Measurements from ENCODE around the gene MLKL.

Gene MLKL

DNA sequence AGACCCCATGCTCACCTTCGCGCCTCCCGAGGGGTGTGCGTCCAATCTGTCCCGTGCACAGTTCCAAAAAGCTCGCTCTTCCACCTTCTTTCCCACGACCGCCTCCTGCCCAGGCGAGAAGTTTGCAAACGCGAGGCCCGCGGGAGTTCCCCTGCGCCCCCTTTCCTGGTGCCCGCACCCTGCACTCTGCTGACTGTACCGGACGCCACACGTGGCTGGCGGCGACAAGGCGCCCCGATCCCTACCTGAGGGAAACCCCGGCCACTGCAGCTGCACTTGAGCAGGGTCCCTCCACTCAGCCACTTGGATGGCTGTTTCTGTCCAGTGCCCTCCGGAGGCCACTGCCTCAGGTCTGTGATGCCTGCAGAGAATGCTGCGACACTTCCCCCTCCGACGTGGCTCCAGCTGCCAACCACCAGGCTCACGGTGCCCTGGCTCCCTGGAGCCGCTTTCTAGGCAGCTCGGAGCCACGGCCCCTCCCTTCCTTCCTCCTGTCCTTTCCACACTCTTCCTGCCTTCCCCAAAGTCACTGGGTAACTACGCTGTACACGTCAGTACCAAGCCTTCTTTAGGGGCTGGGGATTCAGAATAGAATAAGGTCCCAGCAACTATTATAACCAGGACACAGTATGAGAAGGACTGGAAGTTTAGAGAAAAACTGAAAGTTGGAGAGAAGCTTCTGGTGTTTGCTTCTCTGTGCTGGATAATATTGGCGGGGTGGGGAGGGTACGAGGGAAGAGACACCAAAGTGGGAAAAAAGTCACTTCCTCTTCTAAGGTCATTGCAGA lies at the start of gene MLKL:
MLKL (minus strand) TSS at position 425 of the 788 bp plus-strand sequence. CDS start 5,105 bp downstream, outside the sequence.
- H3K27ac ChIP-seq: peak within 1 kb of the TSS; percentile 88
- DNase-seq (ENCODE audit: low read depth, low spot score): no peak

DNA sequence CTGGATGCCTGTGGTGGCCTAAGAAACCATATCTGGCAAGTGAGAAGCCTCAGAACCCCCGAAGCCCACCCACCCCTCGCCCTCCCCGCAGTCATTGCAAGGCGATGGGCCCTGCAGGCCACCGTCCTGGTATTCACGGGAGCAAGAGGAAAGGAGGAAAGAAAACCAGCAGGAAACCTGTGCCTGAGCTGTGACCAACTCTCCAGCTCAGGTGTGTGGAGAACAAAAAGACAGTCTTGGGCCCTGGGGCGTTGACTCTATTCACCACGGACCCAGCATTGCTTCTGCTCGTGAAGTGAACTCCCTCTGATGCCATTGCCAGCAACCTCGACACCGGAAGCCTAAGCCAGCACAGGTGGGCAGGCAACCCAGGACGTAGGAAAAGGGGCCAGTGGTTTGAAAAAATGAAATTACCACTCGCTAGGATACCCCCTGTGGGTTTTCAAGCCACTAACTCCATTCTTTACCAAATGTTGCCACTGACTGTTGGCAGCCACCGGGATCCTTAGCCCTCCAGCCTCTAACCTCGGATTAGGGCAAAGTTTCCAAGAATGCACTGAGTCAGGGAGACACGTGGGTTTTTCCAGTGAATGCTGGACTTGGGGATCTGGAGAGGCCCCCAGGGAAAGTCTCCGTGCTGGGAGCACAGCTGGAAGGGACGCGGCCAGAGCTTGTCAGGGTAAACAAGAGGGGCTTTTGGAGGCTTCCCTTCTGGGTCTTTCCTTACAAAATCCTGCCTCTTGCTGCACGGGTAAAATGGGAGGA lies 48.8 kb upstream of the MLKL start:
- peak overlapping the region; percentile 43 for H3K27ac ChIP-seq
- no peak for DNase-seq (ENCODE audit: low read depth, low spot score)

DNA sequence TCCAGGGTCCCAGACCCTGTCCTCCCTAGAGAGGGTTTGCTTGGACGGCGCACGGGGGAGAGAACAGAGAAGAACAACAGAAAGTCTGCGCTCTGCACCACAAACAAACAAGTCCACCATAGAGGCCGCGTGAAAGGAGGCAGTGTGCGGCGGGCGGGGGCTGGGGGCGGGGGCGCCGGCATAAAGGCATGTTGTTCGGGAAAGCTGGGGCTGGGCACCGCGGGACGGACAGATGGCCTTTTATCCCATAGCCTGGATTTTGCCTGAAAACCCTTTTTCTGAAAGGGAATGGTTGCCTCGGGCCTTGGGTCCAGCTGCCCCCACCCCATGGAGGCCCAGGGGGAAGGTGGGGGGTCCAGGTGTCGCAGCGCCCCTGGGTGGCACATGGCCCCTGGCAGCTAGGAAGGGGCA lies 48.0 kb upstream of the MLKL start:
- H3K27ac ChIP-seq: no peak overlapping the region
- no peak for DNase-seq (ENCODE audit: low read depth, low spot score)

DNA sequence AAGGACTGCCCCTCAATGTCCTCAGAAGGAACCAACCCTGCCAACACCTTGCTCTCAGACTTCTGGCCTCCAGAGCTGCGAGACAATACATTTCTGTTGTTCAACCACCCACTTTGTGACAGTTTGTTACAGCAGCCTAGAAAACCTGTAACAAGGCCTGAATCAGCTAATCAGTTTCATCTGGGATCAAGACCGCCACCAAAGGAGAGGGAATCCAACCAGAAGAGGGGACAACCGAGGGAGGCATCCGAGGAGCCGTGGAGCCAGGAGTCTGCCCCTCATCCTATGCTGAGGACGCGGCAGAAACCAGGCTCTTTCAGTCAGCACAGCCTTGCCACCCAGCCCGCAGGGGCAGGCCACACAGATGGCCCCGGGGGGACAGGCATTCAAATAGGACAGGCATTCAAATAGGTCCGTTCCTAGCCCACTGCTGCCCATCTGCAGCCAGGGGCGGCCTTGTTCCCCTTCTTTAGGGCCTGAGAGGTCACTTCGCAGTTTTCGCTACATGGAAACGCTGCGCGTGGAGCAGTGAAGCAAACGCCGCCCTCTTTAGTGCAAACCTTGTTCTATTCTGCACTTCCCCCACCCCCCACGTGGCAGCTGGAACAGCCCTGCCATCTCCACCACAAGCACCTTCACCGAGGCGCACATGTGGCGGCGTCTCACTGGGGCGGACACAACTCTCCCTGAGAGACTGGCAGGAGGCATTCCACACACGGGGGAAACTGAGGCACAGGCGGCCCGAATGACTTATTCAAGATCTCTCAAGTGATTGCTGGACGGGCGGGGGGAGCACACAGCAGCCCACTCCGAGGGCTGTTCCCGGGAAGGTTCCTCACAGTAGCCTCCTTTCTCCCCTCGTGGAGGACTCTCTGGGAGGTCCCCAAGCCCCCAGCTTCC lies 47.3 kb upstream of the MLKL start:
- no peak overlapping the region for H3K27ac ChIP-seq
- no peak for DNase-seq (ENCODE audit: low read depth, low spot score)

DNA sequence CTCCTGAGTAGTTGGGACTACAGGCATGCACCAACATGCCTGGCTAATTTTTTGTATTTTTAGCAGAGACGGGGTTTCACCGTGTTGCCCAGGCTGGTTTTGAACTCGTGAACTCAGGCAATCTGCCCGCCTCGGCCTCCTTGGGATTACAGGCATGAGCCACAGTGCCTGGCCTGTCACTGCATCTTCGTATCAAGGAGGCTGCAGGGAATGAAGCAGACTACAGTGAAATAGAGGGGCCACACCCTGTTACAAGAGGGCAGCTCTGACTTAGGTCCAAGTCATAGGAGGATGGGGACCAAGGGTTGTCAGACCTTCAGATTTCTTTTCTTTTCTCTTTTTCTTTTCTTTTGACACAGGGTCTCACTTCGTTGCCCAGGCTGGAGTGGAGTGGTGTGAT lies 45.3 kb upstream of the MLKL start:
- DNase-seq (ENCODE audit: low read depth, low spot score): no peak

DNA sequence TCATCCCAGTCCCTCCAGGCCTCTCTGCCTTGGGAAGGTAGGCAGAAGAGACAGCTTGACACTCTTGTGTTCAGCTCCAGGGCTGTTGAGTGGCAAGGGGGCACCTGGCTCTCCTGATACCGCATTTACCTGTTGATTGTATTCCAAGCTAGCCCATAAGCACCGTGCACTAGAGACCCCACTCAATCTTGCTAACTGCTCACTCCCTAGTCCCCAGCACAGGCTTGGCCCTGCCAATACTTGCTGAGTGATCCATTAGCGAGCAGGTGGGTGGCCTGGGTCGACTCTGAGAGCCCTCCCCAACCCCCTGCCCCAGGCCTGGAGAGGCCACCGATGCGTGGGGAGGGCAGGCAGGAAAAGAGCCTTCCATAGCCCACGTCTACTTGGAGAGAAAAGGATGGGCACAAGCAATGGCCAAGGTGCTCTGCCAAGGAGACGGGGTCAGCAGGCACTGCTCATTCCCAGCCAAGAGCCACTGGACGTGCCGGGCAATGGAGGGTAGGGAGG lies 44.5 kb upstream of the MLKL start:
- H3K27ac ChIP-seq: no peak overlapping the region
- DNase-seq (ENCODE audit: low read depth, low spot score): no peak

More for the DNA sequence above, 45.3 kb upstream of the MLKL start:
- H3K27ac ChIP-seq: no peak overlapping the region

DNA sequence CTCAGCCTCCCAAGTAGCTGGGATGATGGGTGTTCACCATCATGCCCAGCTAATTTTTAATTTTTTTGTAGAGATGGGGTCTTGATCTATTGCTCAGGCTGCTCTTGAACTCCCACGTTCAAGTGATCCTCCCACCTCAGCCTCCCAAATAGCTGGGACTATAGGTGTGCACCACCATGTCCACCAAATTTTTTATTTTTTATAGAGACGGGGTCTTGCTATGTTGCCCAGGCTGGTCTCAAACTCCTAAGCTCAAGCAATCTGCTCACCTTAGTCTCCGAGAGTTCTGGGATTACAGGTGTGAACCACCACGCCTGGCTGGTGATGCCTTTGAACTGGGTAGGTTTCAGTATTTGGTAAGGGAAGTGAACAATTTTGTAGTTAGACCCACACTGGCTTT lies 43.9 kb upstream of the MLKL start:
- peak overlapping the region; percentile 75 for H3K27ac ChIP-seq
- DNase-seq (ENCODE audit: low read depth, low spot score): no peak

DNA sequence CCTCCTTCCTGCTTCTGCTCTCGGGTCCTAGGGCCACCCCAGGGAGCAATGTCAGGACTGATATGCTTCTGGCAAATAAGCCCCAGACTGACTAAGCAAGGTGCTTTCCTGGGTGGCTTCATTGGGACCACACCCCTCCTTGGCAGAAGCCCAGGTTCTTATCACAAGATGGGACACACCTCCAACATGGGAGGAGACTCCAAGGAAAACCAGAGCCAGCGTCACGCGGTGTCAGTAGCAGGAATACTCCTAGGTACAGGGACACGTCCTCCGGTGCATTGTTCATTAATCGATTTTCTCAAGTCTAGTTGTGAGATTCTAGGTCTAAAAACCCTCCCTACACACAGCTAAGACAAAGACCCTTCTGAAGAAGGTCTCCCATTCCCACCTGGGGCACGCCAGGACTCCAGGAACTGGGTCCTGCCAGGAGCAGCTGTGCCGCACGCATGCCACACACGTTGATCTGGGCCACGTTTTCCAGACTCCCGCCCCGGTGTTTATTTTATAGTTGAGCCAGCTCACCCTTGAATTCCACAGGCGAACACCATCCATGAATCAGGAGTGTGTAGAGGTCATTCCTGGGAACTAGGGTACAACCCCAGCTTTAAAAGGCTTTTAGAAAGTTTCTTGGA lies 43.1 kb upstream of the MLKL start:
- peak overlapping the region; percentile 75 for H3K27ac ChIP-seq

DNA sequence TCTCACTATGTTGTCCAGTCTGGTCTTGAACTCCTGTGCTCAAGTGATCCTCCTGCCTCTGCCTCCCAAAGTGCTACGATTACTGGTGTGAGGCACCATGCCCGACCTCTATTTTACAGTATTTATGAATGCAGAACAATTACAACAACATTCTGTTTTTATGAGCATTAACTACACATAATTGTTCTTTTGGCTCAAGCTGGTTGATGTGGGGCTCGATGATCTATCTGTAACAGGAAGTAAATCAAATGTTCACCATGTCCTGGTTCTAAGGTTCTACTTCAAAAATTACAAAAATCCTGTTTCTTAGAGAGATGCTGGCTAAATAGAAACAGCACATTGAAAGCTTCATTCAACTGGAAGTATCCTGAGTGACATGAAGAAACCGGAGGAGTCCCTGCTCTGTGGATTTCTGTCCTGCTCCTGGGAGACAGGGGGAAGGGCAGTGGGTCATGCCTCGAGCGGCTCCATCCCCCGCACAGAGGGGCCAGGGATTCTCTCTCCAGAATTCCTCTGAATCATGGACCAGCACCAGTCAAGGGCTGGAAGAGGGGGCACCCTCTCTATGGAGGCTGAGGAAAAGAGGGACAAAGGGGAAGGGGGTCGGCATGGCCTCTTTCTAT lies 42.5 kb upstream of the MLKL start:
- DNase-seq (ENCODE audit: low read depth, low spot score): no peak
- H3K27ac ChIP-seq: peak overlapping the region; percentile 75

More for the DNA sequence above, 43.1 kb upstream of the MLKL start:
- DNase-seq (ENCODE audit: low read depth, low spot score): peak; percentile 93

DNA sequence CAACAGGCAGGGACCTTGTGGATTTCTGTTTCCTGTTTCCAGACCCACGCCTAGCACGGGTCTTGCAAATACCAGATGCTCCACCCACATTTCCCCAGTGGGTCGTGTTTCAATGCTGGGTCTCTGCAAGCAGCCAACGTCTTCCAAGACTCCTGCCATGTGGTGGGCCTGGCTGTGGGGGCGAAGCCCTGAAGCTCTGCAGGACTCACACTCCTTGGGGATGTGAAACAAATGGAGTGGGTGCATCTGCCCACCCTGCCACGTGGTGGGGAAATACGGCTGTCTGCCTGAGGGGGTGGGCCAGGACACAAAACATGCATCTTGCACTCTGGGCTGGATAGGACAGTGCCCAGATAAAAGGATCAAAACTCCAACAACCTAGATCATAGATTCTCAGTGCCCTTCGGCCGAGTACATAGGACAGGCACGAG lies 41.4 kb upstream of the MLKL start:
- no peak overlapping the region for H3K27ac ChIP-seq
- no peak for DNase-seq (ENCODE audit: low read depth, low spot score)

DNA sequence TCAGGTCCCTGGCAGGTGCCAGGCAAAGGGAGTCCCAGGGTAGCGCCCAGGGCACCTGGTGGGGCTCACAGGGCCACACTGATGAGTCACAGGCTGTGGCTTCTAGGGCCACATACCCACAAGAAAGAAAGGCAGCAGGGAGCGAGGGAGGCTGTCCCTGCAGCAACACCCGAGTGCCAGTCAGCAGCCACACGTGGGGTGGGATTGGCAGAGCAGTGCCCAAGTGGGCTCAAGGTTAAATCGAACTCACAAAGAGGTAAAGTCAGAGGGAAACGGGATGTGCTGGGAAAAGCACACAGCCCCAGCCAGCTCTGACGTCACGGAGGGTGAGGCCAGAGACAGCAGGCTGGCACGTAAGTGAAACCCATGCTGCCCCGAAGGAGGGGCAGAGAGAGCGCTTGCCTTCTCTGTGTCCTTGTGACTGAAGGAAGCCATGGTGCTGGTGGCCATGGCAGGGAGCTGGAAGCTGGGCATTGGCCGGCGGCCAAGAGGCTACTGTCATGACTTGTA lies 40.2 kb upstream of the MLKL start:
- peak; percentile 83 for DNase-seq (ENCODE audit: low read depth, low spot score)
- H3K27ac ChIP-seq: peak overlapping the region; percentile 70

DNA sequence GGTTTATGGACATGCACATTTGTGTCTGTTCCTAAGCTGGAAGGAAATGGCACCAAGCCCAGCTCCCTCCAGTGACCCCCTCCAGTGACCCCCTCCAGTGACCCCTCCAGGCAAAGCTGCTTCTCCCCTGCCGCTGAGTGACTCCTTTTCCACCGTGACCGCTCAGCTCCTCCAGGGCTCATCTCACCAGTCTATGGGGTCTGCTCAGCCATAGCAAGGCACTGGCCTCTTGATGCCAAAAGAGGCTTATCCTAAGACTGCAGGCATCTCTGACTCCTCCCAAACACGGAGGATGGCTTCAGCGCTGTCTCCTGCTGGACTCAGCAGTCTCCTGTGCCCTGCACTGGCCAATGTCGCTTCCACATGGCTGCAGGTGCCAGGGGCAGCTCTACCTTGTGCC lies 38.6 kb upstream of the MLKL start:
- no peak for DNase-seq (ENCODE audit: low read depth, low spot score)
- peak overlapping the region; percentile 70 for H3K27ac ChIP-seq

DNA sequence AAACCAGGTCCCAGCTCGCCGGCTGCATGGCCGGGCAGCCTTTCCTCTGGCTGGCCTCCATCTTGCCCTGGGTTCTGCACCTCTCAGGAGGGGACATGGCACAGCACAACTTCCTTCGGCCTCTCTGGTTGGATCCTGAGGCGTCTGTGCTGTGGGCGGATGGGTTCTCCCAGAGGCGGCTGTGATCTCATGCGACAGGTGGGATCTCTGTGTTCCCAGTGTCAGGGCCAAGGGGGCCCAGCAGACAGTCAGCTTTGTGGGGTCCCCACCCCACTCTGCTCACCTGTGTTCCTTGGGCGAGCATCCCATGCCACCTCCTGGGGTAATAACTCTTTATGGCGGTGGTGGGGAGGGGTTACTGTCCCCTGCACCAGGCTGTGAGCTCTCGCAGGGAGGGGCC lies 38.2 kb upstream of the MLKL start:
- H3K27ac ChIP-seq: peak overlapping the region; percentile 49
- DNase-seq (ENCODE audit: low read depth, low spot score): no peak

DNA sequence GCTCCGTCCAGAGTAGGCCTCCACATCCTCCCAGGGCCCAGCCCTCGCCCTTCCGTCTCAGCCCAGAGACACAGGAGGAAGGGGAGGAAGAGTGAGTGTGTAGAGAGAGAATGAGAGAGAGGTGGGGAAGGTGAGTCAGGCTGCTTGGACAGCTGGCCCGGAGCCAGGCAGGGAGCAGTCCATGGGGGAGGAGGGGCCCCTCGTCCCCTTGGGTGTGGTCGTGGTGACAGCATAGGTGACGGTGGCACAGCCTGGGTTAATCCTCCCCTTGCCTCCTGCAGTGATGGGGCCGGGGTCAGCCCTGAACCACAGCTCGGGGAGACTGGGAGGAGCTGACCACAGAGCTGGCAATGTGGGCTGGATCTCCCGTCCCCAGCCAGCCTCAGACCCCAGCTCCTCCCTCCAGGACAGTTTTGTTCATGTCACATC lies 37.5 kb upstream of the MLKL start:
- peak; percentile 49 for DNase-seq (ENCODE audit: low read depth, low spot score)
- peak overlapping the region; percentile 49 for H3K27ac ChIP-seq

DNA sequence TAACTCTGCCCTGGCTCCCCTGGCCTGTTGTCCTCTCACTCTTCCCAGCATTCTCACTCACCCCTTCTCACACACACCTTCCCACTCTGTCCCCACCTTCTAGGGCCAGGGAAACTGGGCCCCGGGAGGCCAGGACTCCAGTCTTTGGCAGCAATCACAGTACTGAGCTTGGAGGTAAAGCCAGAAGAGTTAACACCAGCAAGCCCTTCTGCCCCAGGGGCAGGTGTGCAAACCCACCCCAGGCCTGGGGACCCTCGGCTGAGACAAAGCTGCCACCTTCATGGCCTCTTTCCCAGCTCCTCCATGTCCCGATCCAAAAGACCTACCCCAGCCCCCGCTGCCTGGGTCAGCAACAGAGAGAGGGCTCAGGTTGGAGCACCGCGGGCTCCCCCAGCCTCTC lies 36.9 kb upstream of the MLKL start:
- H3K27ac ChIP-seq: peak overlapping the region; percentile 49

DNA sequence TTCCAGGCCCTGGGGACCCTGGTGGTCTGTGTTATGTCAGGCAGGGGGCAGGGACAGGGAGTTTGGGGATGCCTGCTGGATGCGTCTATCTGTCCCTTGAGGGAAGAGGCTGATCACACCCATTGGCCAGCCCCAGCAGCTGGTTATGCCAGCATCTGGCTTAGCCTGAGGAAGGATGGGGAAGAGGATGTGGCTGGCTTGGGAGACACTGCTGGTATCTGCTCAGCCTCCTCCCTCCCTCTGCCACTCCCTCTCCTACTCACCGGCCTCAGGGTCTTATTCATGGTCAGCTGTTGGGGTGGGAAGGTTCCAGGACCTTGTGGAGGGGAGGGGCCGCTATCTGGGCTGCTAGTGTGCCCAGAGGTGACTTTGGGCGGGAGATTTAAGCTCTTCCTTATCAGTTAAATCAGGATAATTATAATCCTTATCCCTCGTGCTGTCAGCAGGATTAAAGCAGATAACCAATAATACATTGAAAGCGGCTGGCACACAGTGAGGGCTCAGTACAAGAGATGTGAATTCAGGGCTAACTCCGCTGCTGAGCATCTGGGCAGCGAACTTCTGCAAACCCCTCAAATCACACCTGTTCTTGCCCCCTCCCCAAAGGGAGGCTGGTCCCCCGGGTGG lies 36.0 kb upstream of the MLKL start:
- no peak for DNase-seq (ENCODE audit: low read depth, low spot score)
- H3K27ac ChIP-seq: no peak overlapping the region

More for the DNA sequence above, 36.9 kb upstream of the MLKL start:
- DNase-seq (ENCODE audit: low read depth, low spot score): no peak

DNA sequence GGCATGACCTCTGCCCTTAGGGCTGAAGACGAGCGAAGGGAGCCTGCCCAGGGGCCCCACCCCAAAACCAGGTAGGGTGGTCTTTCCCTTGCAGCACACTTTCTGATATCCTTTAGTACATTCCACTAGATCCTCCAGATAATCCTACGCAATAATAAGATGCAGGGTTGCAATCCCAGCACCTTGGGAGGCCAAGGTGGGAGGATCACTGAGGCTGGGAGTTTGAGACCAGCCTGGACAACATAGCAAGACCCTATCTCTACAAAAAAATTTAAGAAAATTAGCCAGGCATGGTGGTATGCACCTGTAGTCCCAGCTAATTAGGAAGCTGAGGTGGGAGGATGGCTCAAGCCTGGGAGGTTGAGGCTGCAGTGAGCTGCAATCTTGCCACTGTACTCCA lies 34.9 kb upstream of the MLKL start:
- no peak overlapping the region for H3K27ac ChIP-seq
- no peak for DNase-seq (ENCODE audit: low read depth, low spot score)

DNA sequence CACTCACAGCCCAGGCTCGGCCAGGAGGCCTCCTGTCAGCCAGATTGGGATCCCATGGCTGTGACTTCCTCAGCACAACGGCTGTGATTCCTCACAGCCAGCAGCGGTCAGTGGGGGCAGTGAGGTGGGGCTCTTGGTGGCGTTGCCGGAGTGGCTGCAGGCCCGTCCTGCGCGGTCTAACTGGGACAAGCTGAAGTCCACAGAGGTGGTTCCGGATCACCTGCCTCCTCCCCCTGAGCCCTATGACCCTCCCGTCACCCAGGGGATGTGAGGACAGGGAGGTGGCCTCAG lies 34.4 kb upstream of the MLKL start:
- DNase-seq (ENCODE audit: low read depth, low spot score): no peak
- H3K27ac ChIP-seq: no peak overlapping the region
